ENCODE results near the gene NAALADL2. TPM values are rescaled to one million over a fixed set of nuclear protein-coding genes. Genes with fewer than 3 reads are reported as not detected.

The NAALADL2 gene
- total and polyA plus RNA-seq, 4 donors: 0.28 to 4.6 (median 3.1) TPM

DNA sequence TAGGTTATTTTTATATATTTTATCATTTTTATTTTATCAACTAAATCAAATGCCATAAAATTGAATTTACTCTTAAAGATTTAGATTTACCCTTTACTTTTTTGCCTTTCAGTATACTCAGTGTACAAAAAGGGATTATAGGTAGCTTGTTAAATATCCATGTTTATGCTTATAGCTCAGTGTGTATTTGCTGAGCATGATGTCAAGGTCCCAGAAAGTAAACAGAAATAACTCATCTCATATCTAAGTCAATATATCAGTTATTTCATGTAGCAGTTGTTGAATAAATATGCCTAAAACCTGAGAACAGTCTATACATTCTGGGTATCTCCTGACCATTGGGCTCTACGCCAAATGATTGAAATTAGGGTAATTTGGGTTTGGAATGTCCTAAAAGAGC, 693.8 kb downstream of the NAALADL2 start (continued):
- TF ChIP-seq, protein P1, sequence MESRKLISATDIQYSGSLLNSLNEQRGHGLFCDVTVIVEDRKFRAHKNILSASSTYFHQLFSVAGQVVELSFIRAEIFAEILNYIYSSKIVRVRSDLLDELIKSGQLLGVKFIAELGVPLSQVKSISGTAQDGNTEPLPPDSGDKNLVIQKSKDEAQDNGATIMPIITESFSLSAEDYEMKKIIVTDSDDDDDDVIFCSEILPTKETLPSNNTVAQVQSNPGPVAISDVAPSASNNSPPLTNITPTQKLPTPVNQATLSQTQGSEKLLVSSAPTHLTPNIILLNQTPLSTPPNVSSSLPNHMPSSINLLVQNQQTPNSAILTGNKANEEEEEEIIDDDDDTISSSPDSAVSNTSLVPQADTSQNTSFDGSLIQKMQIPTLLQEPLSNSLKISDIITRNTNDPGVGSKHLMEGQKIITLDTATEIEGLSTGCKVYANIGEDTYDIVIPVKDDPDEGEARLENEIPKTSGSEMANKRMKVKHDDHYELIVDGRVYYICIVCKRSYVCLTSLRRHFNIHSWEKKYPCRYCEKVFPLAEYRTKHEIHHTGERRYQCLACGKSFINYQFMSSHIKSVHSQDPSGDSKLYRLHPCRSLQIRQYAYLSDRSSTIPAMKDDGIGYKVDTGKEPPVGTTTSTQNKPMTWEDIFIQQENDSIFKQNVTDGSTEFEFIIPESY (IDR thresholded peaks at IDR 0.05): no peak
- no peak for TF ChIP-seq JUND (IDR thresholded peaks at IDR 0.05)
- no peak for TF ChIP-seq SP1 (IDR thresholded peaks at IDR 0.05)
- TF ChIP-seq EGR1 (IDR thresholded peaks at IDR 0.05; ENCODE audit: low read depth in 2 of 2): no peak
- TF ChIP-seq NR2F2 (IDR thresholded peaks at IDR 0.05): no peak
- no peak for TF ChIP-seq HNF4G (IDR thresholded peaks at IDR 0.05)

GRCh38 chr3:175554801-175555200, 695.7 kb downstream of the NAALADL2 start:
- Histone ChIP-seq H3K9ac (ENCODE audit: low read depth in 1 of 2, low read length in 2 of 2) (no peak overlapping the region), H3K4me3 (ENCODE audit: low read depth in 1 of 3, low read length in 3 of 3) (no peak overlapping the region)

DNA sequence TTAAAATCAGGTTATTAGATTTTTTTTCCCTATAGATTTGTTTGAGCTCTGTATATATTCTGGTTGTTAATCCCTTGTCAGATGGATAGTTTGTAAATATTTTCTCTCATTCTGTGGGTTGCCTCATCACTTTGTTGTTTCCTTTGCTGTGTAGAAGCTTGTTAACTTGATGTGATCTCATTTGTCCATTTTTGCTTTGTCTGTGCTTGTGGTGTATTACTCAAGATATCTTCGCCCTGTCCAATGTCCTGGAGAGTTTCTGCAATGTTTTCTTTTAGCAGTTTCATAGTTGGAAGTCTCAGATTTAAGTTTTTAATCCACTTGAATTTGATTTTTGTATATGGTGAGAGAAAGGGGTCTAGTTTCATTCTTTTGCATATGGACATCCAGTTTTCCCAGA, 699.1 kb downstream of the NAALADL2 start:
- DNase-seq (ENCODE audit: low spot score): no peak
- Histone ChIP-seq H3K9me3 (ENCODE audit: control insufficient read depth in 4 of 4, low read length in 3 of 4) (peaks cover 0 to 6% (median 0%) of the 10 kb centered on the region in 4 donors), H3K9ac (ENCODE audit: low read depth in 1 of 2, low read length in 2 of 2) (no peak overlapping the region), H3K27ac (ENCODE audit: low read depth in 1 of 2, low read length in 2 of 2) (no peak overlapping the region), H3K4me3 (ENCODE audit: low read depth in 1 of 3, low read length in 3 of 3) (no peak overlapping the region), H3K36me3 (ENCODE audit: control insufficient read depth in 4 of 4, insufficient read depth in 3 of 4, low read depth in 1 of 4, low read length in 3 of 4) (no peaks in the 10 kb centered on the region), H3K27me3 (ENCODE audit: control insufficient read depth in 4 of 4, insufficient read depth in 4 of 4, low read length in 3 of 4) (no peaks in the 10 kb centered on the region), H3K4me1 (ENCODE audit: control insufficient read depth in 4 of 4, insufficient read depth in 4 of 4, low read length in 3 of 4) (no peaks in the 10 kb centered on the region)
- no peak for TF ChIP-seq NR2F2 (IDR thresholded peaks at IDR 0.05)
- no peak for TF ChIP-seq GABPA (IDR thresholded peaks at IDR 0.05 in 1 of 2, conservative IDR thresholded peaks at IDR 0.05 in 1 of 2)
- no peak for TF ChIP-seq FOXA1 (IDR thresholded peaks at IDR 0.05)
- TF ChIP-seq, protein P2, sequence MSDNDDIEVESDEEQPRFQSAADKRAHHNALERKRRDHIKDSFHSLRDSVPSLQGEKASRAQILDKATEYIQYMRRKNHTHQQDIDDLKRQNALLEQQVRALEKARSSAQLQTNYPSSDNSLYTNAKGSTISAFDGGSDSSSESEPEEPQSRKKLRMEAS (IDR thresholded peaks at IDR 0.05): no peak
- TF ChIP-seq SP1 (IDR thresholded peaks at IDR 0.05): no peak
- TF ChIP-seq HNF4A (conservative IDR thresholded peaks at IDR 0.05): no peak
- TF ChIP-seq, protein P1 (IDR thresholded peaks at IDR 0.05): no peak
- TF ChIP-seq EGR1 (IDR thresholded peaks at IDR 0.05; ENCODE audit: low read depth in 2 of 2): no peak
- no peak for TF ChIP-seq JUND (IDR thresholded peaks at IDR 0.05)
- TF ChIP-seq, protein P3, sequence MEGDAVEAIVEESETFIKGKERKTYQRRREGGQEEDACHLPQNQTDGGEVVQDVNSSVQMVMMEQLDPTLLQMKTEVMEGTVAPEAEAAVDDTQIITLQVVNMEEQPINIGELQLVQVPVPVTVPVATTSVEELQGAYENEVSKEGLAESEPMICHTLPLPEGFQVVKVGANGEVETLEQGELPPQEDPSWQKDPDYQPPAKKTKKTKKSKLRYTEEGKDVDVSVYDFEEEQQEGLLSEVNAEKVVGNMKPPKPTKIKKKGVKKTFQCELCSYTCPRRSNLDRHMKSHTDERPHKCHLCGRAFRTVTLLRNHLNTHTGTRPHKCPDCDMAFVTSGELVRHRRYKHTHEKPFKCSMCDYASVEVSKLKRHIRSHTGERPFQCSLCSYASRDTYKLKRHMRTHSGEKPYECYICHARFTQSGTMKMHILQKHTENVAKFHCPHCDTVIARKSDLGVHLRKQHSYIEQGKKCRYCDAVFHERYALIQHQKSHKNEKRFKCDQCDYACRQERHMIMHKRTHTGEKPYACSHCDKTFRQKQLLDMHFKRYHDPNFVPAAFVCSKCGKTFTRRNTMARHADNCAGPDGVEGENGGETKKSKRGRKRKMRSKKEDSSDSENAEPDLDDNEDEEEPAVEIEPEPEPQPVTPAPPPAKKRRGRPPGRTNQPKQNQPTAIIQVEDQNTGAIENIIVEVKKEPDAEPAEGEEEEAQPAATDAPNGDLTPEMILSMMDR (IDR thresholded peaks at IDR 0.05; ENCODE audit: low read depth, low read length, missing input control): no peak
- TF ChIP-seq YY1 (IDR thresholded peaks at IDR 0.05): no peak
- no peak for TF ChIP-seq TAF1 (conservative IDR thresholded peaks at IDR 0.05)
- 95% methylated on average over 1 of the region's 1 CpG for WGBS

More at GRCh38 chr3:175554801-175555200, 695.7 kb downstream of the NAALADL2 start:
- no peak for TF ChIP-seq HNF4A (conservative IDR thresholded peaks at IDR 0.05)
- TF ChIP-seq, protein P4, sequence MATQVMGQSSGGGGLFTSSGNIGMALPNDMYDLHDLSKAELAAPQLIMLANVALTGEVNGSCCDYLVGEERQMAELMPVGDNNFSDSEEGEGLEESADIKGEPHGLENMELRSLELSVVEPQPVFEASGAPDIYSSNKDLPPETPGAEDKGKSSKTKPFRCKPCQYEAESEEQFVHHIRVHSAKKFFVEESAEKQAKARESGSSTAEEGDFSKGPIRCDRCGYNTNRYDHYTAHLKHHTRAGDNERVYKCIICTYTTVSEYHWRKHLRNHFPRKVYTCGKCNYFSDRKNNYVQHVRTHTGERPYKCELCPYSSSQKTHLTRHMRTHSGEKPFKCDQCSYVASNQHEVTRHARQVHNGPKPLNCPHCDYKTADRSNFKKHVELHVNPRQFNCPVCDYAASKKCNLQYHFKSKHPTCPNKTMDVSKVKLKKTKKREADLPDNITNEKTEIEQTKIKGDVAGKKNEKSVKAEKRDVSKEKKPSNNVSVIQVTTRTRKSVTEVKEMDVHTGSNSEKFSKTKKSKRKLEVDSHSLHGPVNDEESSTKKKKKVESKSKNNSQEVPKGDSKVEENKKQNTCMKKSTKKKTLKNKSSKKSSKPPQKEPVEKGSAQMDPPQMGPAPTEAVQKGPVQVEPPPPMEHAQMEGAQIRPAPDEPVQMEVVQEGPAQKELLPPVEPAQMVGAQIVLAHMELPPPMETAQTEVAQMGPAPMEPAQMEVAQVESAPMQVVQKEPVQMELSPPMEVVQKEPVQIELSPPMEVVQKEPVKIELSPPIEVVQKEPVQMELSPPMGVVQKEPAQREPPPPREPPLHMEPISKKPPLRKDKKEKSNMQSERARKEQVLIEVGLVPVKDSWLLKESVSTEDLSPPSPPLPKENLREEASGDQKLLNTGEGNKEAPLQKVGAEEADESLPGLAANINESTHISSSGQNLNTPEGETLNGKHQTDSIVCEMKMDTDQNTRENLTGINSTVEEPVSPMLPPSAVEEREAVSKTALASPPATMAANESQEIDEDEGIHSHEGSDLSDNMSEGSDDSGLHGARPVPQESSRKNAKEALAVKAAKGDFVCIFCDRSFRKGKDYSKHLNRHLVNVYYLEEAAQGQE (IDR thresholded peaks at IDR 0.05): no peak
- no peak for TF ChIP-seq RXRA (IDR thresholded peaks at IDR 0.05)
- TF ChIP-seq YY1 (IDR thresholded peaks at IDR 0.05): no peak
- TF ChIP-seq FOXA2 (IDR thresholded peaks at IDR 0.05): no peak
- TF ChIP-seq SP1 (IDR thresholded peaks at IDR 0.05): no peak
- Histone ChIP-seq H3K27ac (ENCODE audit: low read depth in 1 of 2, low read length in 2 of 2) (no peak overlapping the region), H3K4me1 (ENCODE audit: control insufficient read depth in 4 of 4, insufficient read depth in 4 of 4, low read length in 3 of 4) (no peaks in the 10 kb centered on the region), H3K9me3 (ENCODE audit: control insufficient read depth in 4 of 4, low read length in 3 of 4) (peaks cover 0 to 5% (median 0%) of the 10 kb centered on the region in 4 donors), H3K27me3 (ENCODE audit: control insufficient read depth in 4 of 4, insufficient read depth in 4 of 4, low read length in 3 of 4) (no peaks in the 10 kb centered on the region), H3K36me3 (ENCODE audit: control insufficient read depth in 4 of 4, insufficient read depth in 3 of 4, low read depth in 1 of 4, low read length in 3 of 4) (no peaks in the 10 kb centered on the region)
- no peak for DNase-seq (ENCODE audit: low spot score)

Data from liver (tissue), 9 donors.